Fibroblast of pulmonary artery (primary cell): ENCODE data around the gene TSLP.

Source experiments
- DNase-seq: peaks from one replicate; pipeline ENCODE4 v3.0.0-alpha.2; 2010; ENCODE audit warnings: low read depth
- H3K4me3 ChIP-seq: replicated peaks from 2 replicates; pipeline ENCODE4 v1.5.1; 2011; ENCODE audit warnings: low read depth, mild to moderate bottlenecking, control low read depth, low read length, moderate library complexity
- CTCF ChIP-seq: IDR thresholded peaks from 2 replicates; pipeline ENCODE4 v1.5.1; 2011; ENCODE audit warnings: mild to moderate bottlenecking, control low read depth, low read length, inconsistent platforms; ENCODE audit errors: missing control alignments

TSLP gene

DNA sequence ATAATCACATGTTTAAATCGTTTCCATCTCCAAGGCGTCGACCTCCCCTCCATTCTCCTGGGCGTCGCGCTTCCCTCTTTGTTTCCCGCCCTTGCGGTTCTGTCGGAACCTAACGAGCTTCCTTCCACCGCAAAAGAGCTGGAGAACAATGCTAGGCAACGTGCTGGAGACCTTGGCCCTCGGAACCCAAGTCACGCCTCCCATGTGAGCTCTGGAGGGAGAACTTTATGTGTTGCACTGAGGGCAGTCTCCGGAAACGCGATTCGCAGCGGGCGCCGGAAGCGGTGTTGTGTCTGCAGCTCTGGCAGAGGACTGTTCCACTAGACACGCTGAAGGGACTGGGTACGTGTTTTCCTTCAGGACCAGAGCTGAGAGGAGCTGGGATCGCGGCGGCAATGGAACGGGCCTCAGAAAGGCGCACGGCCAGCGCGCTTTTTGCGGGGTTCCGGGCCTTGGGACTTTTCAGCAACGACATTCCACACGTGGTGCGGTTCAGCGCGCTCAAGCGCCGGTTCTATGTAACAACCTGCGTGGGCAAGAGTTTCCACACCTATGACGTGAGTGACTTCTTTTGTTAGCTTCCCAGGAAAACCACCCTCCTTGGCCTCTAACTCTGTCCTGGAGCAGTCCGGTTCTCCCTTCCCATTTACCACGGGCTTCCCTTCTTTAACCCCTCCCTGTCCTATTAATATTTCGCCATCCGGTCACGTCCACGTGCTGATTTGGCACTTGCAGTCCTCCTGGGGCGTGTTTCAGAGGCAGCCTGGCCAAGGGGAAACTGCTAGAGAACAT lies 20.7 kb downstream of the TSLP start, which contains the start of gene WDR36:
WDR36 (plus strand) TSS at position 287 of the 792 bp plus-strand sequence; CDS start at position 396, 109 bp downstream.
- DNase-seq, result peak; percentile 96
- H3K4me3 ChIP-seq, result peak within 1 kb of the TSS; percentile 95
- no peak for TF ChIP-seq CTCF

DNA sequence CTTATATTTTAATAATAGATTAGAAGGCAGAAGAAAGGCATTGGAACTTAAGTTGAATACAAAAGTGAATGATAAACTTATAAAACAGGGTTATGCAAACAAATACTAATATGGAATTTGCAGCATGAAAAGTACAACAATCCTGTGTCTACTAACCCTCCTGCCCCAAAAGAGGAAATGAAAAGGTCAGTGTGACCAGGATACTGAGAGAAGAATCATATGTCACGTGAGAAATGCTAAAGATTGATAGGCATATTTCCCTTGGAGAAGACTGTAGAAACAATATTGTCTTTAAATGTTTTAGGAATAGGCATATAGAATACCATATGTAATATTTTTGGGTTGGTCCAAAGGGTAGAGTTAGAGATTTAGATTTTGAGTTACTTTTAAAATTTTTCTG lies 24.5 kb downstream of the TSLP start:
- no peak for TF ChIP-seq CTCF
- H3K4me3 ChIP-seq, result no peak overlapping the region
- no peak for DNase-seq

- TF ChIP-seq CTCF, result no peak
- DNase-seq, result peak; percentile 65
- no peak overlapping the region for H3K4me3 ChIP-seq
Observed at GRCh38 chr5:111099058-111099778, 27.7 kb downstream of the TSLP start.

GRCh38 chr5:111106320-111106948 lies 34.9 kb downstream of the TSLP start:
- no peak for DNase-seq
- no peak overlapping the region for H3K4me3 ChIP-seq
- no peak for TF ChIP-seq CTCF

DNA sequence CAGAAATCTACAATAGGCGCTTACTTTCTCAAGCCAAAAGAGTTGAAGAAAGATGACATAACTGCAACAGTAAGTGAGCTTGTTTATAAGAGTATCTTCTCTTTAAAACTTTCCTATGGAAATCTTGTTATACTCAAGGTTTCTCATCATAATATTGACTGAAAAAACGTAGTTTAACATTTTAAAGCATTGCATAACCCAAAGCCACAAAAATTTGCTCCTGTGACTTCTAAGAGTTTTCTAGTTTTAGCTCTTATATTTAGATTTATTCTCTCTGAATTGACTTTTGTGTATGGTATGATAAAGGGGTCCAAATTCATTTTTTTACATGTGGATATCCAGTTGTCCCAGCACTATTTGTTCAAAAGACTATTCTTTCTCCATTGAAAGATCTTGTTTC lies 35.9 kb downstream of the TSLP start:
- TF ChIP-seq CTCF, result no peak
- no peak overlapping the region for H3K4me3 ChIP-seq
- no peak for DNase-seq

- DNase-seq, result no peak
- no peak for TF ChIP-seq CTCF
- H3K4me3 ChIP-seq, result no peak overlapping the region
Observed at GRCh38 chr5:111111956-111112355, 40.4 kb downstream of the TSLP start.
